Measurements from ENCODE around the gene TAF4B. TPM values are rescaled to one million over a fixed set of nuclear protein-coding genes. Genes with fewer than 3 reads are reported as not detected.

Gene TAF4B
- total and polyA plus RNA-seq, 2 of the 8 experiments (the other 6 are each of a cell fraction or from before 2014, with no cell fraction given), result 9.3 to 19.8 TPM

DNA sequence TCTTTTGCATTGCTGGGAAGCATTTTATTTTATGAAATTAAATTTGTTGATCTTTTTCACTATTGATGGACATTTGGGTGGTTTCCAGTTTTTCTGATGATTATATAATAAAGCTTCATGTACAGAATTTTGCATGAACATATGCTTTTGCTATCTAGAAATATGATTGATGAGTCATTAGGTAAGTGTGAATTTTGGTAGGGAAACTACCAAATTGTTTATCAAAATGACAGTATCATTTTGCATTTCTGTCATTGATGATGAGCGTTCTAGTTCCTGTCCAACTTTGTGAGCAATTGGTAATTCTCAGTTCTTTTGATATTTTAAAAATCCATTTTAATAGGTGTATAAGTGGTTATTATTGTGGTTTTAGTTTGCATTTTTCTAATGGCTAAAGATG lies 67.7 kb downstream of the TAF4B start:
- Histone ChIP-seq H3K18ac (ENCODE audit: extremely low read depth, low read length) (no peak overlapping the region), H3K4me2 (ENCODE audit: insufficient read depth in 1 of 2, low read depth in 2 of 2, low read length in 2 of 2) (no peak overlapping the region), H3K4me1 (replicated peaks in 1 of 4; ENCODE audit: control insufficient read depth in 3 of 4, insufficient read depth in 4 of 4, low read length in 3 of 4) (no peaks in the 10 kb centered on the region; a peak in 1 of 7 replicates), H4K5ac (ENCODE audit: insufficient read length, low read depth, low read length) (no peak overlapping the region), H2AK5ac (ENCODE audit: low read depth, low read length) (no peak overlapping the region), H3K4me3 (ENCODE audit: extremely low read depth in 1 of 4, insufficient read depth in 2 of 4, low read depth in 3 of 4, low read length in 4 of 4) (no peak overlapping the region), H2BK12ac (ENCODE audit: low read depth, low read length) (no peak overlapping the region), H4K20me1 (replicated peaks in 1 of 2; ENCODE audit: control insufficient read depth in 1 of 2, insufficient read depth in 2 of 2, low read length in 2 of 2) (no peaks in the 10 kb centered on the region), H4K8ac (ENCODE audit: extremely low read depth, insufficient read depth, low read length) (no peak overlapping the region), H3K23ac (ENCODE audit: insufficient read length) (no peak overlapping the region), H3K9me3 (ENCODE audit: insufficient read depth in 2 of 2, low read depth in 1 of 2, low read length in 1 of 2) (no peaks in the 10 kb centered on the region), H2BK5ac (ENCODE audit: low read depth, low read length) (no peak overlapping the region), H2BK15ac (ENCODE audit: low read length) (no peak overlapping the region), H4K91ac (replicated peaks; ENCODE audit: insufficient read length, low read length) (no peak overlapping the region), H3K27me3 (replicated peaks in 1 of 4; ENCODE audit: control insufficient read depth in 3 of 4, extremely low read depth in 1 of 4, insufficient read depth in 3 of 4, low read length in 3 of 4) (no peaks in the 10 kb centered on the region; a peak in 1 of 7 replicates), H2AFZ (ENCODE audit: low read length) (no peak overlapping the region), H2BK20ac (ENCODE audit: low read length) (no peak overlapping the region), H3K9ac (replicated peaks in 1 of 4; ENCODE audit: extremely low read depth in 1 of 4, low read depth in 3 of 4, low read length in 3 of 4) (no peak overlapping the region), H3K56ac (replicated peaks; ENCODE audit: insufficient read length, low read depth, low read length) (no peak overlapping the region), H3K23me2 (ENCODE audit: low read depth, low read length) (no peaks in the 10 kb centered on the region), H3K79me1 (ENCODE audit: low read depth, low read length) (no peaks in the 10 kb centered on the region), H3K4ac (replicated peaks; ENCODE audit: insufficient read length, low read depth, low read length) (no peak overlapping the region), H3K27ac (ENCODE audit: low read depth, low read length) (no peak overlapping the region), H3K36me3 (ENCODE audit: control insufficient read depth in 2 of 4, insufficient read depth in 4 of 4, low read length in 3 of 4) (peaks cover 0 to 3% (median 0%) of the 10 kb centered on the region in 4 experiments; a peak in 2 of 8 replicates), H3K14ac (ENCODE audit: insufficient read length) (no peak overlapping the region), H3K79me2 (ENCODE audit: control insufficient read depth in 1 of 2, insufficient read depth in 2 of 2, low read length in 2 of 2) (peaks cover 0 to 5% of the 10 kb centered on the region in 2 experiments; a peak in 1 of 4 replicates), H2BK120ac (replicated peaks; ENCODE audit: low read depth, low read length) (no peak overlapping the region)
- POLR2A ChIA-PET (ENCODE audit: partially characterized antibody), result no interaction called here
- CTCF ChIA-PET (ENCODE audit: partially characterized antibody), result interaction anchor here (1.4 kb wide), 1 partner anchor 19 kb away, joined by 3 read pairs; no protein-coding TSS in a partner anchor
- DNase-seq (ENCODE audit: low read depth in 1 of 2, low spot score in 2 of 2) (no peak), FAIRE-seq (no peak)
- 93% methylated on average over 1 of the region's 1 CpG; no CpG with 5 or more reads in 1 of the 2 experiments for WGBS, 2 experiments (ENCODE audit: extremely low coverage in 1 of 2, insufficient coverage in 1 of 2, insufficient read length in 1 of 2, insufficient replicate concordance in 2 of 2, low coverage in 1 of 2, low lambda C conversion rate in 2 of 2, missing lambda C conversion rate in 1 of 2)
- TF ChIP-seq MAFK (IDR thresholded peaks at IDR 0.05; ENCODE audit: low read depth, low read length), result no peak
- no peak for TF ChIP-seq RNF2 (IDR thresholded peaks at IDR 0.05; ENCODE audit: borderline replicate concordance, low read depth, low read length, missing control alignments, poor library complexity, severe bottlenecking)
- TF ChIP-seq JUND (IDR thresholded peaks at IDR 0.05; ENCODE audit: low read length), result no peak
- no peak for TF ChIP-seq PHF8 (conservative IDR thresholded peaks at IDR 0.05; ENCODE audit: low read depth, low read length)
- TF ChIP-seq BRCA1 (IDR thresholded peaks at IDR 0.05; ENCODE audit: low read depth, low read length), result no peak
- no peak for TF ChIP-seq CREB1 (IDR thresholded peaks at IDR 0.05)
- TF ChIP-seq KDM5A (IDR thresholded peaks at IDR 0.05; ENCODE audit: low read length), result no peak
- TF ChIP-seq SUZ12 (IDR thresholded peaks at IDR 0.05; ENCODE audit: low read length), result no peak
- TF ChIP-seq TCF12 (IDR thresholded peaks at IDR 0.05; ENCODE audit: low read depth, low read length), result no peak
- no peak for TF ChIP-seq JUN (IDR thresholded peaks at IDR 0.05; ENCODE audit: low read depth, low read length)
- no peak for TF ChIP-seq CBX5 (IDR thresholded peaks at IDR 0.05; ENCODE audit: low read depth, low read length)
- TF ChIP-seq RBBP5 (IDR thresholded peaks at IDR 0.05; ENCODE audit: borderline replicate concordance, low read depth, low read length), result no peak
- TF ChIP-seq SRF (IDR thresholded peaks at IDR 0.05; ENCODE audit: low read depth, low read length), result no peak
- no peak for TF ChIP-seq RXRA (IDR thresholded peaks at IDR 0.05; ENCODE audit: insufficient read depth, low read depth, low read length)
- no peak for TF ChIP-seq ASH2L (IDR thresholded peaks at IDR 0.05; ENCODE audit: low read length)
- TF ChIP-seq SP4 (IDR thresholded peaks at IDR 0.05; ENCODE audit: low read length), result no peak
